GM21360 (cell line): ENCODE results near the gene PARP2.
"Not testable (repeated sequence)": the region's sequence is repeated elsewhere in the genome, so short reads cannot be mapped to it uniquely, and the experiment has no call there.

Experiments used
- ATAC-seq: cut with Tn5 transposase; IDR thresholded peaks from one replicate; pipeline ENCODE4 v1.9.1; 2021; ENCODE audit warnings: mild to moderate bottlenecking, moderate library complexity; ENCODE audit not compliant: unreplicated experiment

The PARP2 gene

GRCh38 chr14:20343092-20343861 lies at the start of gene PARP2:
Gene PARP2 (plus strand): TSS chr14:20343635. CDS start chr14:20343642, 7 bp downstream.
- peak; percentile 94 for ATAC-seq

GRCh38 chr14:20294636-20295035 lies 48.8 kb upstream of the PARP2 start:
- no peak for ATAC-seq

GRCh38 chr14:20295067-20295466 lies 48.4 kb upstream of the PARP2 start:
- peak; percentile 86 for ATAC-seq

GRCh38 chr14:20302042-20302755 lies 41.2 kb upstream of the PARP2 start:
- ATAC-seq, result no peak

GRCh38 chr14:20305265-20306078 lies 38.0 kb upstream of the PARP2 start, which contains the start of gene TTC5:
Gene TTC5 (minus strand): TSS chr14:20305951. CDS start chr14:20305937, 14 bp downstream.
- peak; percentile 89 for ATAC-seq

- no peak for ATAC-seq
These were observed 37.4 kb upstream of the PARP2 start for GRCh38 chr14:20306079-20306423.

GRCh38 chr14:20314026-20314425 lies 29.4 kb upstream of the PARP2 start:
- ATAC-seq, result no peak

- no peak for ATAC-seq
These were observed 25.7 kb upstream of the PARP2 start for GRCh38 chr14:20317720-20318119.

GRCh38 chr14:20327005-20327869 lies 16.2 kb upstream of the PARP2 start:
- peak; percentile 53 for ATAC-seq

- ATAC-seq, result no peak
These were observed 14.7 kb upstream of the PARP2 start for GRCh38 chr14:20328705-20329104.

- no peak for ATAC-seq
These were observed 14.1 kb upstream of the PARP2 start for GRCh38 chr14:20329355-20329754.

GRCh38 chr14:20331053-20331613 lies 12.3 kb upstream of the PARP2 start:
- ATAC-seq, result no peak

- ATAC-seq, result no peak
These were observed 11.0 kb upstream of the PARP2 start for GRCh38 chr14:20332431-20332787.

GRCh38 chr14:20332788-20333493 lies 10.5 kb upstream of the PARP2 start, which contains the start of gene CCNB1IP1:
Gene CCNB1IP1 (minus strand): TSS chr14:20333279. CDS start chr14:20316523, 16,756 bp downstream.
- ATAC-seq, result peak; percentile 94

GRCh38 chr14:20333494-20333841 lies 10.0 kb upstream of the PARP2 start:
- no peak for ATAC-seq

GRCh38 chr14:20334017-20334416 lies 9.4 kb upstream of the PARP2 start:
- no peak for ATAC-seq

GRCh38 chr14:20341032-20341431 lies 2.4 kb upstream of the PARP2 start:
- not testable (repeated sequence) for ATAC-seq

- ATAC-seq, result no peak
These were observed 1.8 kb upstream of the PARP2 start for GRCh38 chr14:20341646-20342045.

GRCh38 chr14:20343862-20344220 lies 406 bp downstream of the PARP2 start:
- ATAC-seq, result no peak

GRCh38 chr14:20345366-20345765 lies 1.9 kb downstream of the PARP2 start:
- no peak for ATAC-seq
